Measurements from ENCODE around the gene TGFBR2.

The TGFBR2 gene

GRCh38 chr3:30691944-30692343 lies 85.5 kb downstream of the TGFBR2 start (continued):
- no peak for TF ChIP-seq ZNF354C (tag by site-specific recombination; IDR thresholded peaks at IDR 0.05; ENCODE audit: borderline replicate concordance, low read depth)

GRCh38 chr3:30692498-30693130 lies 86.2 kb downstream of the TGFBR2 start:
- Histone ChIP-seq H3K4me1 (ENCODE audit: control insufficient read depth, insufficient read depth, low read length) (peaks cover 4% of the 10 kb centered on the region), H3K36me3 (ENCODE audit: control insufficient read depth in 2 of 2, insufficient read depth in 1 of 2, low read length in 2 of 2) (peaks cover 0 to 44% of the 10 kb centered on the region in 2 experiments; a peak in 1 of 3 replicates), H3K9me3 (ENCODE audit: control insufficient read depth, insufficient read depth, low read depth, low read length) (no peaks in the 10 kb centered on the region), H3K4me3 (ENCODE audit: low read depth, low read length) (no peak overlapping the region), H3K27ac (ENCODE audit: extremely low read depth, low read depth, low read length) (no peak overlapping the region)
- TF ChIP-seq PRDM1 (tag by site-specific recombination; IDR thresholded peaks at IDR 0.05) (no peak), ZNF544 (tag by site-specific recombination; IDR thresholded peaks at IDR 0.05) (no peak), ZNF623 (tag by site-specific recombination; IDR thresholded peaks at IDR 0.05) (no peak), MZF1 (tag by site-specific recombination; IDR thresholded peaks at IDR 0.05; ENCODE audit: borderline replicate concordance) (no peak), SALL2 (tag by site-specific recombination; IDR thresholded peaks at IDR 0.05; ENCODE audit: borderline replicate concordance) (no peak), ZNF449 (tag by site-specific recombination; IDR thresholded peaks at IDR 0.05) (no peak), ZNF660 (tag by site-specific recombination; IDR thresholded peaks at IDR 0.05) (no peak), GFI1B (tag by site-specific recombination; IDR thresholded peaks at IDR 0.05) (no peak), SP2 (tag by site-specific recombination; IDR thresholded peaks at IDR 0.05) (no peak), ZNF639 (tag by site-specific recombination; IDR thresholded peaks at IDR 0.05) (no peak), ZNF473 (tag by site-specific recombination; IDR thresholded peaks at IDR 0.05) (no peak), ZNF658 (tag by site-specific recombination; IDR thresholded peaks at IDR 0.05) (no peak), ZNF621 (tag by site-specific recombination; IDR thresholded peaks at IDR 0.05) (no peak)
- ChIA-PET CTCF (interaction anchor here (0.5 to 5.4 kb wide), 25 partner anchors 8 to 678 kb away, joined by 3 to 28 read pairs (median 3); no protein-coding TSS in a partner anchor), POLR2A (no interaction called here)

GRCh38 chr3:30693470-30694120 lies 87.2 kb downstream of the TGFBR2 start:
- H3K36me3 ChIP-seq (ENCODE audit: control insufficient read depth in 2 of 2, insufficient read depth in 1 of 2, low read length in 2 of 2), result peaks cover 0 to 39% of the 10 kb centered on the region in 2 experiments; a peak in 1 of 3 replicates
- POLR2A ChIA-PET, result no interaction called here
- H3K4me3 ChIP-seq (ENCODE audit: low read depth, low read length), result no peak overlapping the region
- no peaks in the 10 kb centered on the region for H3K9me3 ChIP-seq (ENCODE audit: control insufficient read depth, insufficient read depth, low read depth, low read length)
- H3K4me1 ChIP-seq (ENCODE audit: control insufficient read depth, insufficient read depth, low read length), result peaks cover 4% of the 10 kb centered on the region; the same call in 1 of the 2 replicates
- CTCF ChIA-PET, result interaction anchor here (0.5 to 5.4 kb wide), 38 partner anchors 9 to 1076 kb away, joined by 3 to 28 read pairs (median 3); no protein-coding TSS in a partner anchor
- H3K27ac ChIP-seq (ENCODE audit: extremely low read depth, low read depth, low read length), result no peak overlapping the region
- no peak for TF ChIP-seq ZNF558 (tag by site-specific recombination; IDR thresholded peaks at IDR 0.05)
- TF ChIP-seq ZNF426 (tag by site-specific recombination; IDR thresholded peaks at IDR 0.05), result no peak
- TF ChIP-seq ZSCAN30 (tag by site-specific recombination; IDR thresholded peaks at IDR 0.05), result 0 out of 2 replicates have a peak, but pooled peaks have one; percentile 21
- TF ChIP-seq BCL6B (tag by site-specific recombination; IDR thresholded peaks at IDR 0.05), result no peak
- TF ChIP-seq ZNF654 (tag by site-specific recombination; IDR thresholded peaks at IDR 0.05; ENCODE audit: low read depth), result peak; percentile 78
- TF ChIP-seq ZNF292 (tag by site-specific recombination; IDR thresholded peaks at IDR 0.05; ENCODE audit: borderline replicate concordance, low read depth), result no peak
- no peak for TF ChIP-seq SALL2 (tag by site-specific recombination; IDR thresholded peaks at IDR 0.05; ENCODE audit: borderline replicate concordance)
- no peak for TF ChIP-seq ZNF571 (tag by site-specific recombination; IDR thresholded peaks at IDR 0.05)
- TF ChIP-seq ZNF501 (tag by site-specific recombination; IDR thresholded peaks at IDR 0.05), result no peak
- no peak for TF ChIP-seq ZNF146 (tag by site-specific recombination; IDR thresholded peaks at IDR 0.05)
- no peak for TF ChIP-seq ZBTB26 (tag by site-specific recombination; optimal IDR thresholded peaks at IDR 0.05)
- no peak for TF ChIP-seq ZNF529 (tag by site-specific recombination; IDR thresholded peaks at IDR 0.05; ENCODE audit: insufficient replicate concordance)

All from HEK293 (cell line).